HG03520 (cell line): Measurements from ENCODE around the gene SYNE1.
"Not testable (repeated sequence)": the region's sequence is repeated elsewhere in the genome, so short reads cannot be mapped to it uniquely, and the experiment has no call there.

Experiments used
- ATAC-seq: cut with Tn5 transposase; IDR thresholded peaks from one replicate; pipeline ENCODE4 v1.9.1; 2021; ENCODE audit warnings: mild to moderate bottlenecking, moderate library complexity; ENCODE audit not compliant: unreplicated experiment

SYNE1 gene, protein sequence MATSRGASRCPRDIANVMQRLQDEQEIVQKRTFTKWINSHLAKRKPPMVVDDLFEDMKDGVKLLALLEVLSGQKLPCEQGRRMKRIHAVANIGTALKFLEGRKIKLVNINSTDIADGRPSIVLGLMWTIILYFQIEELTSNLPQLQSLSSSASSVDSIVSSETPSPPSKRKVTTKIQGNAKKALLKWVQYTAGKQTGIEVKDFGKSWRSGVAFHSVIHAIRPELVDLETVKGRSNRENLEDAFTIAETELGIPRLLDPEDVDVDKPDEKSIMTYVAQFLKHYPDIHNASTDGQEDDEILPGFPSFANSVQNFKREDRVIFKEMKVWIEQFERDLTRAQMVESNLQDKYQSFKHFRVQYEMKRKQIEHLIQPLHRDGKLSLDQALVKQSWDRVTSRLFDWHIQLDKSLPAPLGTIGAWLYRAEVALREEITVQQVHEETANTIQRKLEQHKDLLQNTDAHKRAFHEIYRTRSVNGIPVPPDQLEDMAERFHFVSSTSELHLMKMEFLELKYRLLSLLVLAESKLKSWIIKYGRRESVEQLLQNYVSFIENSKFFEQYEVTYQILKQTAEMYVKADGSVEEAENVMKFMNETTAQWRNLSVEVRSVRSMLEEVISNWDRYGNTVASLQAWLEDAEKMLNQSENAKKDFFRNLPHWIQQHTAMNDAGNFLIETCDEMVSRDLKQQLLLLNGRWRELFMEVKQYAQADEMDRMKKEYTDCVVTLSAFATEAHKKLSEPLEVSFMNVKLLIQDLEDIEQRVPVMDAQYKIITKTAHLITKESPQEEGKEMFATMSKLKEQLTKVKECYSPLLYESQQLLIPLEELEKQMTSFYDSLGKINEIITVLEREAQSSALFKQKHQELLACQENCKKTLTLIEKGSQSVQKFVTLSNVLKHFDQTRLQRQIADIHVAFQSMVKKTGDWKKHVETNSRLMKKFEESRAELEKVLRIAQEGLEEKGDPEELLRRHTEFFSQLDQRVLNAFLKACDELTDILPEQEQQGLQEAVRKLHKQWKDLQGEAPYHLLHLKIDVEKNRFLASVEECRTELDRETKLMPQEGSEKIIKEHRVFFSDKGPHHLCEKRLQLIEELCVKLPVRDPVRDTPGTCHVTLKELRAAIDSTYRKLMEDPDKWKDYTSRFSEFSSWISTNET (N-terminal part only)

DNA sequence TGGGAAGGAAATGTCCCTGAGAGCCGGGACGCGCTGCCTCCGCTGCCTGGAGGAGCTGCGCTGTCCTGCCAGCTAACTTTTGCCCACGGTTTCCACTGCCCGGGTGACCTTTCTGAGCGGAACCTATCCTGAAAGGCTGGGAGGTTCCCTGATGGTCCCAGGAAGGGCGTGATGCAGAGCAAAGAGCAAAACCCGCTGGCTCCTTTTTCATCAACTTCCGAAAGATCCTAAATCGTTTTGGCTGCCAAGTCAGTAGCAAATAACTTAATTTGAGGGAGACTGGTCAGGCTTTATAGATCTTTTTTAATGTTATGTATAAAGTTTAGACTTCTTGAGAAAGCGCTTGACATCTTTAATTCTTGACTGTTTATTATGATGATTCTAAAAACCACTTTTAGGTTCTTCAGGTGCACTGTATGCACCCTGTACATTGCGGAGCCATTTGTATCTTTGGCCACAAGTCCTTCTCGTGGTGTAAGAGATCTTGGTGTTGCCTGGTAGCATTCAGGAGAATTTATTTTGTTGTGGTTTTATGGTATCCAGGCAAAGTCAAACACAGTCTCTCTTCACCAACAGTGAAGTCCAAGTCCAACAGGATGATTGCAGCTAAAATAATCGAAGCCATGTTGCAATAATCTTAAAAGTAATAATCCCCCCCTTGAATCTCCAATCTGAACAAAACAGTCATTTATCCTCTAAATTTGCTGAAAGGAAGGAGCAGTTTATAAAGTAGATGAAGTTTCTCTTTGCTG lies at the start of gene SYNE1:
Gene SYNE1, minus strand, starts transcription at position 67 of the 752 bp plus-strand sequence. CDS start 9,031 bp downstream, outside the sequence.
- no peak for ATAC-seq

DNA sequence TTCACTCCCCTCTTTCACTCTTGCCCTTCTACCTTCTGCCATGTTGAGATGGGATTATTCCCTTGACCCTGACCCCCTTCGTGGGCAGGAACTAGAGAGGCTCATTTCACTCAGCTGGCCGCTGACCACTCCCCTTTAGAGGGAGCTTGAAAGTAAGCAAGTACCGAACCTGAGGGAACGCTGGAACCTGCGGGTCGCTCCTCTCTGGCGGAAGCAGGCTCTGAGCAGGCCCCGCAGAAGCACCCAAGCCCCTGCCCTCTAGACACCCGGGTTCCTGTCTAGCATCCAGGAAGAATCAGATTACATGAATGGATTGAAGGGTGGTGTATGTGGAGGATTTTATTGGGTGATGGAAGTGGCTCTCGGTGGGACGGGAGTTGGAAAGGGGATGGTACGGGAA lies 48.7 kb upstream of the SYNE1 start:
- ATAC-seq, result no peak

DNA sequence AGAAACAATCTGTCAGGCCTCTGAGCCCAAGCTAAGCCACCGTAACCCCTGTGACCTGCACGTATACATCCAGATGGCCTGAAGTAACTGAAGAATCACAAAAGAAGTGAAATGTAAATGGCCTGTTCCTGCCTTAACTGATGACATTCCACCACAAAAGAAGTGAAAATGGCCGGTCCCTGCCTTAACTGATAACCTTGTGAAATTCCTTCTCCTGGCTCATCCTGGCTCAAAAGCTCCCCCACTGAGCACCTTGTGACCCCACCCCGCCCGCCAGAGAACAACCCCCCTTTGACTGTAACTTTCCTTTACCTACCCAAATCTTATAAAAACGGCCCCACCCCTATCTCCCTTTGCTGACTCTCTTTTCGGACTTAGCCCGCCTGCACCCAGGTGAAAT lies 45.8 kb upstream of the SYNE1 start:
- ATAC-seq, result not testable (repeated sequence)

DNA sequence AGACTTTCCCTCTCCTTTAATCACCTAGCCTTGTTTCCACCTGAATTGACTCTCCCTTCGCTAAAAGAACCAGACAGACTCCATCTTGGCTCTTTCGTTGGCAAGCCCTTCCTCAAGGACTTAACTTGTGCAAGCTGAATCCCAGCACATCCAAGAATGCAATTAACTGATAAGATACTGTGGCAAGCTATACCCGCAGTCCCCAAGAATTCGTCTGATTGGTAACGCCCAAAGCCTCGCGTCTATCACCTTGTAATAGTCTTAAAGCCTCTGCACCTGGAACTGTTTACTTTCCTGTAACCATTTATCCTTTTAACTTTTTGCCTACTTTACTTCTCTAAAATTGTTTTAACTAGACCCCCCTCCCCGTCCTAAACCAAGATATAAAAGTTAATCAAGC lies 45.0 kb upstream of the SYNE1 start:
- ATAC-seq, result no peak

DNA sequence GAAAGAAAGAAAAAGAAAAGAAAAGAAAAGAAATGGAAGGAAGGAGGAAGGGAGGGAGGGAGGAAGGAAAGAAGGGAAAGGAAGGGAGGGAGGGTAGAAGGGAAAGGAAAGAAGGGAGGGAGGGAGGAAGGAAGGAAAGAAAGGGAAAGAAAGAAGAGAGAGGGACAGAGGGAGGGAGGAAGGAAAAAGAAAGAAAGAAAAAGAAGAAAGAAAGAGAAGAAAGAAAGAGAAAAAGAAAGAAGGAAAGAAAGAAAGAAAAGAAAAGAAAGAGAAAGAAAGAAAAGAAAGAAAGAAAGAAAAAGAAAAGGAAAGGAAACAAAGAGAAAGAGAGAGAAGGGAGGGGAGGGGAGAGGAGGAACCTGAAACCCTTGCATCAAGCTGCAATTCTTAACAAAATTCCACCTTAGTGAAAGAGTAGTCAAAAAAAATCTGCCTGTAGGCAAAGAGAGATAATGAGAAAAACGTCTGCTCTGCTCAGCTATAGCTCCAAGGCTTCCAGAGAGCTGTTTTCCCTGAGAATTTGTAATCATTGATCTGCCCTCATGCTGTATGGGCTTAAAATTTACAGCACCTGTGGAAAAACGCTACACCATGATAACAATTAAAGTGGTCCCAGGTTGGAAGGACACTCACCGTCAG lies 43.8 kb upstream of the SYNE1 start:
- no peak for ATAC-seq

DNA sequence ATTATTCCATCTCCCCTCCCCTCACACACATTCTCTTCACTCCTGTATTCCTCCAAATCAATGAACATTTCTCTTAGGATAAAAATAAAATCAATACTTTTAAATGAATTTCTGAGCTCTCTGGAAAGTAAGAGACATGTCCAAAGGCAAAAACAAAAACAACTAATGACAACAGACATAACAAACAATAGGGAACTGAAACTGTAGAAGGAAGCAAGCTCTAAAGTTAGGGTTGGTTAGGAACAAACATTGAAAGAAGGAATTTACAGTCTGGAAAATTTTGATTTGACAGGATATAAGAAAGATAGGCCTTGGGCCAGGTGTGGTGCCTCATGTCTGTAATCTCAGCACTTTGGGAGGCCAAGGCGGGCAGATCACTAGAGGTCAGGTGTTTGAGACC lies 43.0 kb upstream of the SYNE1 start:
- ATAC-seq, result no peak

DNA sequence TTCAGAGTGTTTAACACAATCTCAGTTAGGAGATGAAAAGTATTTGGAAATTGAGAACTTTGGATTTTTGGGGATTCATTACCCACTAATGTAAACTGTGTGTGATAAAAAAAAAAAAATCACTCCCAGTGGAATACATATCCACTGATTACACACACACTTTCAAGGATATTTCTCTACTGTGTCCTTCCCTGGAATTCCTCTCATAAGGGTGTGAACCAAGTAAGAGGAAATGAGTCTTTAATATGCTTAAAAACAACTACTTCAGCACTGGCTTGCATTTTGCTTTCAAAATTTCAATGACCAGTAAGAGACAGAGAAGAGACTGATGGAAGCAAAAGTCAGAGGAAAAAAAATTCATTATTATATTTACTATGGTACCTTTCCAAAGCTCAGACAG lies 36.1 kb upstream of the SYNE1 start:
- ATAC-seq, result no peak

DNA sequence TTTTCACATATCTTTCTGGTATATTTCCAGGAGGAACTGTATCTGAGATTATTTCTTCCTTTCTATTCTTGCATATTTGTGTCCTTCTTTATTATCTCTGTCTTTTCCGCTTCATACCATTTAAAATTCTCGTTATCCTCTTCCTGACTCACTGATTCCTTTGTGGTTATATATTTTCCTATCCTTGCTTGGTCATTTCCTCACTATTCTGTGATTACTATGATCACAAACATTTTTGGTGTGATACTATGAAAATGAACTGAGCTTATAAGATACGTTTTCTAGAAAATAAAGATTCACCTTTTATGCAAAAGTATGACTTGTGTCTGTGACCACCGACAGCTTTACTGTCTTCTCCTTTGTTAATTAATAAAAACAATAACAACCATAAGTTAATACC lies 34.0 kb upstream of the SYNE1 start:
- no peak for ATAC-seq

DNA sequence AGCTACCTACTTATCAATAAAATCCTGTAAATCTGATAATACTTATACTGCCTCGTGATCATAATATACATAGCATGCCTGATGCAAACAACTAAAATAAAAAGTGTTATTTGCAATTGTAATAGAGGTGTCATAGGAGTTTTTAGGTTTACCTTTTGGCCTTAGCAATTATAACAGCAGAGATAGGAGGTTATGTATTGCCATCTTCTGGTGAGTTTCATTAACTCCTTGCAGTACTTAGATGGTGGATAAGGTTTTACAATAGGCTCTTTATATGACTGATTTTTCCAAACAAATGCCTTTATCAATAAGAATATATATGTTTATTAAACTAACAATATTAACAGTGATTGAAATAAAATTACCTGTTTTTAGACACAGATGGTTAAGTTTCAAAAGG lies 32.7 kb upstream of the SYNE1 start:
- ATAC-seq, result no peak

DNA sequence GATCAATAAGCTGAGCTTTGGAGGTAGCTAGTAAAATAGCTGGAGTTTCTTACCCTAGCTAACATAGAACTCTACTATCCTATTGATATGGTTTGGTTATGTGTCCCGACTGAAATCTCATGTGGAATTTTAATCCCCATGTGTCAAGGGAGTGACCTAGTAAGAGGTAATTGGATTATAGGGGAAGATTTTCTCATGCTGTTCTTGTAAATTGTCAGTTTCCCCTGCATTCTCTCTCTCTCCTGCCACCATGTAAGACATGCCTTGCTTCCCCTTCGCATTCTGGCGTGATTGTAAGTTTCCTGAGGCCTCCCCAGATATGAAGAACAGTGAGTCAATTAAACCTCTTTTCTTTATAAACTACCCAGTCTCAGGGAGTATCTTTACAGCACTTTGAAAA lies 24.6 kb upstream of the SYNE1 start:
- ATAC-seq, result no peak

DNA sequence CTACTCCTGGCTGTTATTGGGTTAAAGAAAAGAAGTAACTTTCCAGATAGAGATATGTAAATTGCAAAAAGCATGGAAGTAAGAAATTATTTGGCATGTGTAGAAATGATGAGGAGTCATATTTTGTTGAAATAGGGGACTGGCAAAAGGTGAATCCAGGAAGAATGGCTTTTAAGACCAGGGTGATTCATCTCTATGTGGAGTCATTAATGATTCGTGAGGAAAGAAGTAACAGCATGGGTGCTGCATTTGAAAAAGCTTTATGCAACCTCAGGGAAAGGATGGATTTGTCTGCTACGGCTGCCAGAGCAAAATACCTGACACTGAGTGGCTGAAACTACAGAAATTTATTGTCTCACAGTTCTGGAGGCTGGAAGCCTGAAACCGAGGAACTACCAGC lies 14.8 kb upstream of the SYNE1 start:
- ATAC-seq, result no peak

DNA sequence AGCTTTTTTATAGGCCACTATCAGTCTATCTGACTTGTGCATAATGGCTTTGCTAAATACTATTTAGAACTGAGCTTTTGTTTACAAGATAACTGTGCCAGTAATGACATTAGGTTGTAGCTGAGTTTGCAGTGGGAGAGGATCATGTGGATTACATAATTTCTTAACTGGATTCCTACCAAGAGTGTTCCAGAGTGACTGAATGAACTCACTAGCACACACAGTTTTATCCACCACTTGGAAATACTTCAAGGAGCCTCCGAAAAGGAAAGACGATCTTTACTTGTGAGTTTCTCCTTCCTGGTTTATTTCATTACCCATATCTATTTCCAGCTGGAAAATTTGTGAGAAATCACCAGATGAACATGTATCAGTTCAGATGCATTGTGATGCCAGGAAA lies 10.9 kb upstream of the SYNE1 start:
- ATAC-seq, result no peak

DNA sequence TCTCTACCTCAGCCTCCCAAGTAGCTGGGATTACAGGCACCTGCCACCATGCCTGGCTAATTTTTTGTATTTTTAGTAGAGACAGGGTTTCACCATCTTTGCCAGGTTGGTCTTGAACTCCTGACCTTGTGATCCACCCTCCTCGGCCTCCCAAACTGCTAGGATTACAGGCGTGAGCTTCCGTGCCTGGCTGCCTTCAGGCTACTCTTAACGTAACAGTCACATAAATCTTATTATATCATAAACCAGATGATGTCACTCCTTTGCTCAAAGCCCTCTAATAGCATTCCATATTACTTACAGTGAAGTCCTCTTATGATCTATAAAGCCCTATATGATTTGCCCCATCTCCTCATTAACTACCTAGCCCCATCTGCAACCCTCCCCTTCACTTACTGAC lies 9.6 kb upstream of the SYNE1 start:
- ATAC-seq, result not testable (repeated sequence)

DNA sequence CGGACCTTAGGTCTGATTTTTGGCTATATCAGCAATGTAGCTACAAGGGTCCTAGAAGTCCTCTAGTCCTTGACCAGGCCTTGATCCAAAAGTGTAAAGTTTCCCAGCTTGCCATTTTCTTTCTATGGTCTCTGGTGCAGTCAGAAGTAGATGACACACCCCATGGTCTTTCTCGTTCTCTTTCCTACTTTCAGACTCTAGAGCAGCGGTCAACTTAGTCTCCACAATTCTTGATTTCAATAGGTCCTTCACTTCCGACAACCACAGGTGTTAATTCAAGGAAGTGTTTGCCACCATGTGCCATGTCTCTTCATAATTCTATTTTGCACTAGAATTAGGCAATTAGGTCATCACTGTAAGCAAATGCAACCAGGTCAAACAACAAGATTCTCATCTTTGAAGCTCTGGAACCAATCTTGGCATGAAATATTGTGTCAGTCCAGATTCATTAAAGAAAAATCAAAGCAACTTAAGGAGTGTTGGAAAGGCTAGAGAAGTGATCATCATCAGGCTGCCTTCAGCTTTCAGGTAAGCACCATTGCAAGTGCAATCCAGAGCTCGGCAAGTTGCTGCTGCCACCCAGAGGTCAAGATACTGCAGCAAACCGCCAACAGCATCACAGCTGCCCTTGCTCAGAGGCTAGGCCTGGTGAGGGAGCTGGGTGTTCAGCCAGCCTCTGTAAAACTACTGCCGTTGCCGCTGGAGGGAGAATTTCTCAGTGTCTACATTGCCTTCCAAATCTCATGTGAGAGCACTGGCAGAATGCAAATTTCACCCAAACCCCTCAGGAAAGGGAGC lies 5.6 kb upstream of the SYNE1 start:
- ATAC-seq, result peak; percentile 97

DNA sequence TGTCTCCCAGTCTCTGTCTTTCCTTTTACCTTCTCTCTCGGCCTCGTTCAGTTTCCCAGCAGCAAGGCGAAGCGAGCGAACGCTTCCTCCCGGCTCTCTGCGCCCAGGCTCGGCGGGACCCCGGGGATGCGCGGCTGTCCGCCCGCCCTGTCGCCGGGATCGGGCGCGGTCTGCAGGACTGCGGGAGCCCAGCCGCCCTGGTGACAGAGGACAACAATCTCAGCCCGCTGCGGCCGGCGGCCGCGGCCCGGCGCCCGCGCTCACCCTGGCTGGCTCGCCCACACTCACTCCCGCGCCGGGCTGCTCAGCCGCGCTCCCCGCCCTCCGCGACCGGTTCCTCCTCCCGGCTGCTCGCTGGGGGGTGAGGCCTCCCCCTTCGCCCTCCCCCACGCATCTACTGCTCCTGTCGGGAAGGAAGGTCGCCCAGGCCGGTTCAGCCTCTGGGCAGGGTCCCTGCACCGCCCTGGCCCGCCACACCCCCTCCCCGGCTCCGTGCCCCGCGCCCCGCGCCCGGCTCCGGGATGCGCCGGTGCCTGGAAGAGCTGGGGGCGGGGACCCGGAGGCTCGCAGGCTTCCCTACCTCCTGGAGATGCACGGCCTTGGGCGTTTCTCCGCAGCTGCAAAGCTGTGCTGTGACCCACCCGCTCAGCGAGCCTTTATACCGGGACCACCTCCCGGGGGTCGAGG lies 410 bp downstream of the SYNE1 start:
- ATAC-seq, result no peak

DNA sequence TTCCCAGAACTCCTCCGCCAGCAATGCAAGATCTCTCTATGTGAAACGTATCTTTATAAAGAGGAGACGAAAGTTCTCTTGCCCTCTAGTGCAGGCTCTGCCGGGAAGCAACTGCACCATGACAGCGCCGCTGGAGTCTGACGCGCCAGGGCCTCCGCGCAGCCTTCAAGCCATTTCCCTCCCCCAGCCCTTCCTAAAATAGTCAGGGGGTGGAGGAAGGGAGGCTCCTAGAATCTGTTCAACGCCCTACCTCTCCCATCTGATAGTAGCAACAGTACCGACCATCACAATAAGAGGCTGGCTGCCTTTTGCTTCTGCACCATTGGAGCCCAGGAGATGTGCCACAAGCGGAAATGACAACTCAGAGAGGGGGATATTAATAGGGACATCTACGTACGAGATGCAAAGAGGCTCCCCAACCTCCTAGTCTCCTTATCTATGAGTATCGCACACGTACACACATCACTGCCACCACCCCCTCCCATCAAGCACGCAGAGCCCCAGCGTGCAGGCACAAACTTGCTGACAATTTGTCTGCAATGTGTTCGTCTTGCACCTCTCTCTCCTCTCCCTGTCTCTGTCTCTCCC lies 1.0 kb downstream of the SYNE1 start:
- ATAC-seq, result no peak

DNA sequence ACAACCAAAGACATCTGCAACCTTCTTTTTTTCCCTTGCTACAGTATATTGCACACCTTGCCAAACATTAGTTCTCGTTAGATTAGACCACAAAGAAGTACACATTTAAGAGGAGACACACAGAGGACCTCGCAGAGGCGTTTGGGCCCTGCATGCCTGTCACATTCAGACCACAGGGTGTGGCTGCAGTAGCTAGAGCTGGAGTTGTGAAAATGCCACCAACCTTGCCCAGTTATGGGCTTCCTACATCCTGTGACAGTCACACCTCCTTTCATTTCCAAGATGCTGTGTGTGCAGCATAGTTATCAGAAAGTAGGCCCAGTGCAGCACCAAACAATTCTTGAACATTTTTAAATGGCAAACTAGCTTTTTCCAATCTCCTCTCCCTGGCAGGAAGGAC lies 2.4 kb downstream of the SYNE1 start:
- ATAC-seq, result peak; percentile 60

DNA sequence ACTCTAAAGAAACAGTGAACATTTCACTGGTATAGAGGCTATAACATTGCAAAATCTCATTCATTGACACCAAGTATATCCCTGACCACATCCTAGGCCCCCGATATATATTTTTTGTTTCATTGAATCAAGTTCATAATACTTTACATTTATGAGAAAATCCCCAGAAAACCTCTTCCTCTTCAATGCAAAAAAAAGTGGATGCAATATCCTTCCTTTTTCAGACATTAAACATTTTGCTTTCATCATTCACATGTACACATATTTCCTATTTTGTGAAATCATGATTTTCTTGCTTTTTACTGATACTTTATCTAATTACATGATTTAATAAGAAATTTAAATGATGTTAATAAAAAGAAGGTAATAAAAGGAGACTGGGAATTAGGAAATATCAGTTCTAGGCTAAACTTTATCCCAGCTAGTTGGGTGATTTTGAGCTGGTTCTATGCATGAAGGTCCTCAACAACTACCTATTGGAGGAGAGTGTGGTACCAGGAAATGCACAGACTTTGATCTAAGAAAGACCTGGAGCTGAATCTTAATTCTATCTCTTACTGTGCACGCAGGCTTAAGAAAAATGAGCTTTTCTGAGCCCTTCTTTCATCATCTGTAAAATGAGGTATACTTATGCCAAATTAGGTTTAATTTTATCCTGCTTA lies 4.9 kb downstream of the SYNE1 start:
- no peak for ATAC-seq
